ENCODE results near the gene SMARCA4.
"Not testable (repeated sequence)": the region's sequence is repeated elsewhere in the genome, so short reads cannot be mapped to it uniquely, and the experiment has no call there.

SMARCA4 gene

DNA sequence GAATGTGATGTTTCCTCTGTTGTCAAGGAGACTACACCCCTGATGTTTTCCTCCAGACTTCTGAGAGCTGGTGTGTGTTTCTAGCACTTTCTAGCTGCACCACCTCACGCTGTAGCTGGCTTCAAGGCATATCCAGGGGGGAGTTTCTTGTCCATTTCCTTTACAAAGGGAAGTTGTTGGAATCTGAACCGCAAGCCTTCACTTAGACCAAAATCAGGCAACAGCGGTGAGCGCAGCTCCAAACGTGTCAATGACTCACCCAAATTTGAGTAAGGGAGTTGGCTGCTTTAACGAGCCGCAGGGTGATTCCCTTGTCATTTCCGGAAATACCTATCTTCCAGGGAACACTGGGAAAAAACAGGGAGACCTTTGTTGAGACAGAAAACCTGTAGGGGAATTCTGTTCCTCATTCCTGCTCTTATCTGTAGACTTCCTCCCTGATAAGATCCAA lies 130.9 kb downstream of the SMARCA4 start:
- TF ChIP-seq TARDBP (IDR thresholded peaks at IDR 0.05) (no peak), BHLHE40 (IDR thresholded peaks at IDR 0.05; ENCODE audit: borderline replicate concordance) (no peak), L3MBTL2 (conservative IDR thresholded peaks at IDR 0.05) (no peak), HDGF (IDR thresholded peaks at IDR 0.05; ENCODE audit: borderline replicate concordance) (no peak), LEF1 (IDR thresholded peaks at IDR 0.05; ENCODE audit: borderline replicate concordance) (no peak), FOXK2 (IDR thresholded peaks at IDR 0.05) (no peak), ZNF384 (IDR thresholded peaks at IDR 0.05) (no peak), SUZ12 (IDR thresholded peaks at IDR 0.05) (no peak), CTBP1 (IDR thresholded peaks at IDR 0.05; ENCODE audit: borderline replicate concordance) (no peak), FOXM1 (IDR thresholded peaks at IDR 0.05; ENCODE audit: borderline replicate concordance) (no peak), ELF4 (IDR thresholded peaks at IDR 0.05) (no peak), ARNT (IDR thresholded peaks at IDR 0.05) (no peak), FOXA1 (IDR thresholded peaks at IDR 0.05) (no peak), SP1 (IDR thresholded peaks at IDR 0.05) (no peak), NFRKB (IDR thresholded peaks at IDR 0.05) (no peak)
- CTCF ChIA-PET: no interaction called here
- POLR2A ChIA-PET: no interaction called here
- DNase-seq (ENCODE audit: extremely low spot score): no peak

GRCh38 chr19:11092181-11092538 lies 131.3 kb downstream of the SMARCA4 start:
- CTCF ChIA-PET: interaction anchor here (0.5 kb wide), 1 partner anchor 22 kb away, joined by 3 read pairs; no protein-coding TSS in a partner anchor
- POLR2A ChIA-PET: no interaction called here
- no peak for DNase-seq (ENCODE audit: extremely low spot score)
- TF ChIP-seq FOXK2 (IDR thresholded peaks at IDR 0.05): no peak
- no peak for TF ChIP-seq FOXM1 (IDR thresholded peaks at IDR 0.05; ENCODE audit: borderline replicate concordance)
- TF ChIP-seq CTBP1 (IDR thresholded peaks at IDR 0.05; ENCODE audit: borderline replicate concordance): no peak
- TF ChIP-seq LEF1 (IDR thresholded peaks at IDR 0.05; ENCODE audit: borderline replicate concordance): no peak
- TF ChIP-seq TARDBP (IDR thresholded peaks at IDR 0.05): no peak
- TF ChIP-seq PKNOX1 (IDR thresholded peaks at IDR 0.05): no peak
- TF ChIP-seq SP1 (IDR thresholded peaks at IDR 0.05): no peak
- no peak for TF ChIP-seq BHLHE40 (IDR thresholded peaks at IDR 0.05; ENCODE audit: borderline replicate concordance)
- TF ChIP-seq FOXA1 (IDR thresholded peaks at IDR 0.05): no peak
- TF ChIP-seq L3MBTL2 (conservative IDR thresholded peaks at IDR 0.05): no peak
- no peak for TF ChIP-seq ARNT (IDR thresholded peaks at IDR 0.05)
- no peak for TF ChIP-seq ZNF384 (IDR thresholded peaks at IDR 0.05)
- no peak for TF ChIP-seq HDGF (IDR thresholded peaks at IDR 0.05; ENCODE audit: borderline replicate concordance)
- TF ChIP-seq NFRKB (IDR thresholded peaks at IDR 0.05): no peak
- TF ChIP-seq SUZ12 (IDR thresholded peaks at IDR 0.05): no peak
- no peak for TF ChIP-seq ELF4 (IDR thresholded peaks at IDR 0.05)

DNA sequence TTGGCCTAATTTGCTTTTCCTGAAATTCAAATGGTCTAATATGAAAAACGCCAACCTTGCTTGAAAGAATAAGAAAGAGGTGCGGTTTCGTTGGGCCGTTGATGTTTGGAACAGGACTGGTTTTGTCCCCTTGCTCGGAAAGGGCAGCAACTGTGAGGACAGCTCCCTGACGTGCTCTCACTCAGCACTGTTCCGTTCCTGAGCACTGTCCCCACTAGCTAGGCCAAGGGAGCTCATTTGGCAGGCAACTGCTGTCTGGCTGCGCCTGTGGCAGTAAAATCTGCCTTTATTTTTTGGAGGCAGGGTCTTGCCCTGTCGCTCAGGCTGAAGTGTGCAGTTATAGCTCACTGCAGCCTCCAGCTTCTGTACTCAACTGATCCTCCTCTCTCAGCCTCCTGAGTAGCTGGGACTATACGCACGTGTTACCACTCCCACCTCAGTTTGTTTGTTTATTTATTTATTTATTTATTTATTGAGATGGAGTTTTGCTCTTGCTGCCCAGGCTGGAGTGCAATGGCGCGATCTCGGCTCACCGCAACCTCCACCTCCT lies 132.9 kb downstream of the SMARCA4 start:
- TF ChIP-seq SUZ12 (IDR thresholded peaks at IDR 0.05): no peak
- no peak for TF ChIP-seq FOXK2 (IDR thresholded peaks at IDR 0.05)
- TF ChIP-seq FOXA1 (IDR thresholded peaks at IDR 0.05): no peak
- no peak for TF ChIP-seq PKNOX1 (IDR thresholded peaks at IDR 0.05)
- TF ChIP-seq SP1 (IDR thresholded peaks at IDR 0.05): no peak
- no peak for TF ChIP-seq TARDBP (IDR thresholded peaks at IDR 0.05)
- POLR2A ChIA-PET: no interaction called here
- CTCF ChIA-PET: no interaction called here
- DNase-seq (ENCODE audit: extremely low spot score): no peak

- CTCF ChIA-PET: interaction anchor here (0.7 kb wide), 1 partner anchor 34 kb away, joined by 3 read pairs; no protein-coding TSS in a partner anchor
- TF ChIP-seq FOXK2 (IDR thresholded peaks at IDR 0.05) (no peak), FOXM1 (IDR thresholded peaks at IDR 0.05; ENCODE audit: borderline replicate concordance) (no peak), SUZ12 (IDR thresholded peaks at IDR 0.05) (no peak), TARDBP (IDR thresholded peaks at IDR 0.05) (no peak), ARNT (IDR thresholded peaks at IDR 0.05) (no peak), HDGF (IDR thresholded peaks at IDR 0.05; ENCODE audit: borderline replicate concordance) (no peak), PKNOX1 (IDR thresholded peaks at IDR 0.05) (no peak), ELF4 (IDR thresholded peaks at IDR 0.05) (no peak), ZNF384 (IDR thresholded peaks at IDR 0.05) (no peak), NFRKB (IDR thresholded peaks at IDR 0.05) (no peak), CTBP1 (IDR thresholded peaks at IDR 0.05; ENCODE audit: borderline replicate concordance) (no peak), SP1 (IDR thresholded peaks at IDR 0.05) (no peak), L3MBTL2 (conservative IDR thresholded peaks at IDR 0.05) (no peak), LEF1 (IDR thresholded peaks at IDR 0.05; ENCODE audit: borderline replicate concordance) (no peak), FOXA1 (IDR thresholded peaks at IDR 0.05) (no peak), BHLHE40 (IDR thresholded peaks at IDR 0.05; ENCODE audit: borderline replicate concordance) (no peak)
- POLR2A ChIA-PET: no interaction called here
- no peak for DNase-seq (ENCODE audit: extremely low spot score)
Observed at GRCh38 chr19:11094520-11094894, 133.7 kb downstream of the SMARCA4 start.

DNA sequence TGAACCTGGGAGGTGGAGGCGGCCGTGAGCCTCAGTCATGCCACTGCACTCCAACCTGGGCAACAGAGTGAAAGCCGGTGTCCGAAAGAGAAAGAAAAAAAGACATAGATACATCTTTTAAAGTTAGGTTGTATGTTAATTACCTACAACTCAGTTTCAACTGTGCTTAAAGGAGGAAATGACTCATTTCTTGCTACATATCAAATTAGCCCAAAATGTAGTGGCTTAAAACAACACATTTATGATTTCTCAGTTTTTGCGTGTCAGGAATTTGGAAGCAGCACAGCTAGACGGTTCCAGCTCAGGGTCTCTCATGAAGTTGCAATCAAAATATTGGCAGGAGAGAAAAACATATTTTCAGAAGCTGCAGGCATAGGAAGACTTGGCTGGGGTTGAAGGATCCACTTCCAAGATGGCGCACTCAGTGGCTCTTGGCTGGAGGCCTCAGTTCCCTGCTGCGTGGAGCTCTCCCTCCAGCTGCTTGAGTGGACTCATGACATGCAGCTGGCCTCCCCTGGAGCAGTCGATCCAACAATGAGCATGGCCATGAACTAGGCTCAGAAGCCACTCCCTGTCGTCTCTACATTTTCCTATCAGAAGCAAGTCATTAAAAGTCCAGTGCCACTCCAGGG lies 135.5 kb downstream of the SMARCA4 start:
- no peak for TF ChIP-seq ELF4 (IDR thresholded peaks at IDR 0.05)
- TF ChIP-seq FOXA1 (IDR thresholded peaks at IDR 0.05): no peak
- no peak for TF ChIP-seq FOXM1 (IDR thresholded peaks at IDR 0.05; ENCODE audit: borderline replicate concordance)
- no peak for TF ChIP-seq HDGF (IDR thresholded peaks at IDR 0.05; ENCODE audit: borderline replicate concordance)
- no peak for TF ChIP-seq CTBP1 (IDR thresholded peaks at IDR 0.05; ENCODE audit: borderline replicate concordance)
- POLR2A ChIA-PET: no interaction called here
- DNase-seq (ENCODE audit: extremely low spot score): no peak
- CTCF ChIA-PET: no interaction called here

- POLR2A ChIA-PET: interaction anchor here (1.3 kb wide), 1 partner anchor 8 kb away, joined by 3 read pairs; the partner anchor contains the start of gene LDLR
- DNase-seq (ENCODE audit: extremely low spot score); CTCF ChIA-PET: not testable (repeated sequence)
Observed at GRCh38 chr19:11097367-11097766, 136.5 kb downstream of the SMARCA4 start.
